HEK293T (cell line): Measurements from ENCODE around the gene KCNQ1.
"Not testable (repeated sequence)": the region's sequence is repeated elsewhere in the genome, so short reads cannot be mapped to it uniquely, and the experiment has no call there.

Experiments used
- CTCF ChIA-PET: fragments of 350-600 bp; formaldehyde crosslinking; extraction: SDS; loops from one replicate; lab custom pipeline; 2021; ENCODE audit warnings: antibody characterized with exemption, inconsistent platforms; lab: Yijun Ruan, JAX
- POLR2A ChIA-PET: fragments of 350-600 bp; formaldehyde crosslinking; extraction: SDS; loops from one replicate; lab custom pipeline; 2020; ENCODE audit warnings: antibody characterized with exemption, inconsistent platforms; lab: Yijun Ruan, JAX
- DNase-seq: peaks from one replicate; pipeline ENCODE4 v3.0.0; 2012; ENCODE audit warnings: mixed read lengths; ENCODE audit errors: extremely low spot score
- ARNT ChIP-seq: fragments of 450-650 bp; IDR thresholded peaks from 2 replicates; pipeline ENCODE4 v1.6.1; 2017; ENCODE audit warnings: mild to moderate bottlenecking
- BHLHE40 ChIP-seq: fragments of 450-650 bp; IDR thresholded peaks from 2 replicates; pipeline ENCODE4 v1.6.1; 2016; ENCODE audit warnings: mild to moderate bottlenecking, moderate library complexity, borderline replicate concordance
- CTBP1 ChIP-seq: fragments of 450-650 bp; IDR thresholded peaks from 2 replicates; pipeline ENCODE4 v1.6.1; 2016; ENCODE audit warnings: borderline replicate concordance
- ELF4 ChIP-seq: fragments of 450-650 bp; IDR thresholded peaks from 2 replicates; pipeline ENCODE4 v1.6.1; 2017; ENCODE audit warnings: antibody characterized with exemption
- FOXA1 ChIP-seq: fragments of 450-650 bp; IDR thresholded peaks from 2 replicates; pipeline ENCODE4 v1.6.1; 2016; ENCODE audit warnings: mild to moderate bottlenecking
- FOXK2 ChIP-seq: fragments of 450-650 bp; IDR thresholded peaks from 2 replicates; pipeline ENCODE4 v1.6.1; 2016; ENCODE audit warnings: mild to moderate bottlenecking
- FOXM1 ChIP-seq: fragments of 450-650 bp; IDR thresholded peaks from 2 replicates; pipeline ENCODE4 v1.6.1; 2017; ENCODE audit warnings: mild to moderate bottlenecking, borderline replicate concordance
- HDGF ChIP-seq: fragments of 450-650 bp; IDR thresholded peaks from 2 replicates; pipeline ENCODE4 v1.6.1; 2017; ENCODE audit warnings: antibody characterized with exemption, borderline replicate concordance
- L3MBTL2 ChIP-seq: fragments of 450-650 bp; conservative IDR thresholded peaks from 2 replicates; pipeline ENCODE4 v1.6.1; 2016; ENCODE audit warnings: mild to moderate bottlenecking
- LEF1 ChIP-seq: fragments of 450-650 bp; IDR thresholded peaks from 2 replicates; pipeline ENCODE4 v1.6.1; 2017; ENCODE audit warnings: mild to moderate bottlenecking, borderline replicate concordance
- NFRKB ChIP-seq: fragments of 450-650 bp; IDR thresholded peaks from 2 replicates; pipeline ENCODE4 v1.6.1; 2016; ENCODE audit warnings: mild to moderate bottlenecking, moderate library complexity
- SP1 ChIP-seq: fragments of 450-650 bp; IDR thresholded peaks from 2 replicates; pipeline ENCODE4 v1.6.1; 2017
- SUZ12 ChIP-seq: fragments of 450-650 bp; IDR thresholded peaks from 2 replicates; pipeline ENCODE4 v1.6.1; 2016; ENCODE audit warnings: mild to moderate bottlenecking
- TARDBP ChIP-seq: fragments of 450-650 bp; IDR thresholded peaks from 2 replicates; pipeline ENCODE4 v1.6.1; 2016
- ZNF384 ChIP-seq: fragments of 450-650 bp; IDR thresholded peaks from 2 replicates; pipeline ENCODE4 v1.6.1; 2016
- TF ChIP-seq, protein P1 (sequence below): fragments of 450-650 bp; IDR thresholded peaks from 2 replicates; pipeline ENCODE4 v1.6.1; 2016

Gene KCNQ1

GRCh38 chr11:2621894-2622293 is 177.1 kb downstream of the KCNQ1 start:
- DNase-seq: no peak
- ChIA-PET POLR2A (no interaction called here), CTCF (no interaction called here)
- no peak for TF ChIP-seq SP1
- TF ChIP-seq TARDBP: no peak
- no peak for TF ChIP-seq ZNF384
- no peak for TF ChIP-seq LEF1
- no peak for TF ChIP-seq BHLHE40
- TF ChIP-seq FOXM1: no peak
- TF ChIP-seq FOXK2: no peak
- TF ChIP-seq ARNT: no peak
- TF ChIP-seq NFRKB: no peak
- TF ChIP-seq HDGF: no peak
- no peak for TF ChIP-seq L3MBTL2
- TF ChIP-seq, protein P1, sequence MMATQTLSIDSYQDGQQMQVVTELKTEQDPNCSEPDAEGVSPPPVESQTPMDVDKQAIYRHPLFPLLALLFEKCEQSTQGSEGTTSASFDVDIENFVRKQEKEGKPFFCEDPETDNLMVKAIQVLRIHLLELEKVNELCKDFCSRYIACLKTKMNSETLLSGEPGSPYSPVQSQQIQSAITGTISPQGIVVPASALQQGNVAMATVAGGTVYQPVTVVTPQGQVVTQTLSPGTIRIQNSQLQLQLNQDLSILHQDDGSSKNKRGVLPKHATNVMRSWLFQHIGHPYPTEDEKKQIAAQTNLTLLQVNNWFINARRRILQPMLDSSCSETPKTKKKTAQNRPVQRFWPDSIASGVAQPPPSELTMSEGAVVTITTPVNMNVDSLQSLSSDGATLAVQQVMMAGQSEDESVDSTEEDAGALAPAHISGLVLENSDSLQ: no peak
- no peak for TF ChIP-seq FOXA1
- no peak for TF ChIP-seq ELF4
- no peak for TF ChIP-seq SUZ12
- no peak for TF ChIP-seq CTBP1

- CTCF ChIA-PET: no interaction called here
- POLR2A ChIA-PET: no interaction called here
- no peak for TF ChIP-seq SP1
- no peak for TF ChIP-seq ARNT
- TF ChIP-seq BHLHE40: no peak
- TF ChIP-seq LEF1: no peak
- TF ChIP-seq TARDBP: no peak
- no peak for TF ChIP-seq FOXM1
- no peak for TF ChIP-seq NFRKB
- no peak for TF ChIP-seq L3MBTL2
- TF ChIP-seq, protein P1: no peak
- TF ChIP-seq CTBP1: no peak
- no peak for TF ChIP-seq ZNF384
- no peak for TF ChIP-seq HDGF
- DNase-seq: no peak
Observed at GRCh38 chr11:2625183-2625582, 180.4 kb downstream of the KCNQ1 start.

GRCh38 chr11:2630679-2631078 is 185.9 kb downstream of the KCNQ1 start:
- no peak for DNase-seq
- TF ChIP-seq LEF1 (no peak), ELF4 (no peak), FOXA1 (no peak), L3MBTL2 (no peak), SUZ12 (no peak), CTBP1 (no peak), NFRKB (no peak), BHLHE40 (no peak), ARNT (no peak), SP1 (no peak), ZNF384 (no peak), FOXK2 (no peak), TARDBP (no peak), FOXM1 (no peak)
- TF ChIP-seq, protein P1: no peak
- ChIA-PET POLR2A (no interaction called here), CTCF (no interaction called here)

GRCh38 chr11:2631161-2631560 is 186.4 kb downstream of the KCNQ1 start:
- DNase-seq: no peak
- TF ChIP-seq BHLHE40 (no peak), ELF4 (no peak), NFRKB (no peak), ZNF384 (no peak), CTBP1 (no peak), HDGF (no peak), FOXA1 (no peak), ARNT (no peak)
- ChIA-PET POLR2A (no interaction called here), CTCF (no interaction called here)

DNA sequence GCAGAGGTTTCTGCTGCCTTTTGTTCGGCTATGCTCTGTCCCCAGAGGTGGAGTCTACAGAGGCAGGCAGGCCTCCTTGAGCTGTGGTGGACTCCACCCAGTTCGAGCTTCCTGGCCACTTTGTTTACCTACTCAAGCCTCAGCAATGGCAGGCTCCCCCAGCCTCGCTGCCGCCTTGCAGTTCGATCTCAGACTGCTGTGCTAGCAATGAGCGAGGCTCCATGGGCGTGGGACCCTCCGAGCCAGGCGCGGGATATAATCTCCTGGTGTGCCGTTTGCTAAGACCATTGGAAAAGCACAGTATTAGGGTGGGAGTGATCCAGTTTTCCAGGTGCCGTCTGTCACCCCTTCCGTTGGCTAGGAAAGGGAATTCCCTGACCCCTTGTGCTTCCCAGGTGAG is 195.0 kb downstream of the KCNQ1 start:
- CTCF ChIA-PET, POLR2A ChIA-PET, DNase-seq: not testable (repeated sequence)

- DNase-seq: no peak
- ChIA-PET POLR2A (no interaction called here), CTCF (no interaction called here)
- TF ChIP-seq FOXK2 (no peak), SUZ12 (no peak)
Observed at GRCh38 chr11:2641623-2642022, 196.8 kb downstream of the KCNQ1 start.

DNA sequence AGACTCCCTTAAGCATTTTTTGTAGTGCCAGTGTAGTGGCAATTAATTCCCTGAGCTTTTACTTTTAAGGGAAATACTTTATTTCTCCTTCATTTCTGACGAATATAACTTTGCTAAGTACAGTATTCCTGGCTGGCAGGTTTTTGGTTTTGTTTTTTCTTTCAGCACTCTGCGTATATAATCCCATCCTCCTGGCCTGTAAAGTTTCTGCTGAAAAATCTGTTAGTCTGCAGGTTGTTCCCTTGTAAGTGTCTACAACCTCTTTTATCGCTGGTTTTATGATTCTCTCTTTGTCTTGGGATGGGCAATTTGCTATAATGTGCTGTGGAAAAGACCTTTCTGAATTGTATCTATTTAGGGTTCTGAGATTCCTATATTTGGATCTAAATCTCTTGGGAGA is 198.9 kb downstream of the KCNQ1 start:
- ChIA-PET CTCF (no interaction called here), POLR2A (no interaction called here)

More for the DNA sequence above, 198.9 kb downstream of the KCNQ1 start:
- TF ChIP-seq ARNT (no peak), SP1 (no peak), FOXA1 (no peak), CTBP1 (no peak), HDGF (no peak), BHLHE40 (no peak), FOXK2 (no peak), NFRKB (no peak), FOXM1 (no peak), ELF4 (no peak), LEF1 (no peak)
- TF ChIP-seq, protein P1: no peak
- DNase-seq: no peak
